ENCODE results near the gene LARGE1. TPM values are rescaled to one million over a fixed set of nuclear protein-coding genes. Genes with fewer than 3 reads are reported as not detected.

Gene LARGE1
- total RNA-seq, 2 donors from 2014 or later, result 29.5 to 42.1 TPM

GRCh38 chr22:33405194-33405593, 515.1 kb downstream of the LARGE1 start:
- H3K27ac ChIP-seq, result no peak overlapping the region
- TF ChIP-seq, protein P1, sequence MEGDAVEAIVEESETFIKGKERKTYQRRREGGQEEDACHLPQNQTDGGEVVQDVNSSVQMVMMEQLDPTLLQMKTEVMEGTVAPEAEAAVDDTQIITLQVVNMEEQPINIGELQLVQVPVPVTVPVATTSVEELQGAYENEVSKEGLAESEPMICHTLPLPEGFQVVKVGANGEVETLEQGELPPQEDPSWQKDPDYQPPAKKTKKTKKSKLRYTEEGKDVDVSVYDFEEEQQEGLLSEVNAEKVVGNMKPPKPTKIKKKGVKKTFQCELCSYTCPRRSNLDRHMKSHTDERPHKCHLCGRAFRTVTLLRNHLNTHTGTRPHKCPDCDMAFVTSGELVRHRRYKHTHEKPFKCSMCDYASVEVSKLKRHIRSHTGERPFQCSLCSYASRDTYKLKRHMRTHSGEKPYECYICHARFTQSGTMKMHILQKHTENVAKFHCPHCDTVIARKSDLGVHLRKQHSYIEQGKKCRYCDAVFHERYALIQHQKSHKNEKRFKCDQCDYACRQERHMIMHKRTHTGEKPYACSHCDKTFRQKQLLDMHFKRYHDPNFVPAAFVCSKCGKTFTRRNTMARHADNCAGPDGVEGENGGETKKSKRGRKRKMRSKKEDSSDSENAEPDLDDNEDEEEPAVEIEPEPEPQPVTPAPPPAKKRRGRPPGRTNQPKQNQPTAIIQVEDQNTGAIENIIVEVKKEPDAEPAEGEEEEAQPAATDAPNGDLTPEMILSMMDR (IDR thresholded peaks at IDR 0.05), result no peak
- no peaks in the 10 kb centered on the region for H3K4me1 ChIP-seq (ENCODE audit: control insufficient read depth in 1 of 2, low read depth in 2 of 2)
- no peaks in the 10 kb centered on the region for H3K36me3 ChIP-seq
- no peak overlapping the region for H3K4me3 ChIP-seq
- ATAC-seq (ENCODE audit: insufficient number of reproducible peaks, low FRiP score, low read depth) (no peak), DNase-seq (ENCODE audit: low spot score) (no peak)
- H3K9me3 ChIP-seq, result no peaks in the 10 kb centered on the region
- H3K27me3 ChIP-seq (replicated peaks; ENCODE audit: insufficient read depth), result no peaks in the 10 kb centered on the region

DNA sequence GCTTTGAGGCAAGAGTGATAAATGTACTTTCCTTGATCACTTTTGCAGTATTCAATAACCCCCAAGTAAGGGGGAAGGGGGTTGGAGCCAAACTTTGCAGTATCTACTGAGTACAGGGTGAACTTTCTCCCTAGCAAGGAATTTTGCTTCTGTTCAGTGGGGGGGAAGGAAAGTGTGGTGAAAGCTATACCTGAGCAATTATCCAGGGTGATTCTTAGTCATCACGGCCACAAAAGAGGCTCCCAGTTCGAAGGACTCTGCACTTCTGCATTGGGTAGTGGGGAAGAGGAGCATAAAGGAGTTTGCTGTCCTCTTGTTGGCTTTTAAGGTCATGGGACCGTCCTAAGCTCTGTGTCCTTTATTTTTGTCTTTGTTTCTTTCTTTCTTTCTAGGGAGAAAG, 515.6 kb downstream of the LARGE1 start:
- TF ChIP-seq, protein P1 (IDR thresholded peaks at IDR 0.05), result no peak
- no peak overlapping the region for H3K4me3 ChIP-seq
- no peak overlapping the region for H3K27ac ChIP-seq
- no peaks in the 10 kb centered on the region for H3K4me1 ChIP-seq (ENCODE audit: control insufficient read depth in 1 of 2, low read depth in 2 of 2)
- no peak for ATAC-seq (ENCODE audit: insufficient number of reproducible peaks, low FRiP score, low read depth)
- no peaks in the 10 kb centered on the region for H3K36me3 ChIP-seq
- no peaks in the 10 kb centered on the region for H3K9me3 ChIP-seq
- DNase-seq (ENCODE audit: low spot score), result no peak
- no peaks in the 10 kb centered on the region for H3K27me3 ChIP-seq (replicated peaks; ENCODE audit: insufficient read depth)

GRCh38 chr22:33402325-33402724, 518.0 kb downstream of the LARGE1 start:
- Histone ChIP-seq H3K4me3 (no peak overlapping the region), H3K9me3 (no peaks in the 10 kb centered on the region), H3K27me3 (replicated peaks; ENCODE audit: insufficient read depth) (no peaks in the 10 kb centered on the region), H3K36me3 (no peaks in the 10 kb centered on the region), H3K27ac (no peak overlapping the region), H3K4me1 (ENCODE audit: control insufficient read depth in 1 of 2, low read depth in 2 of 2) (no peaks in the 10 kb centered on the region)
- no peak for ATAC-seq (ENCODE audit: insufficient number of reproducible peaks, low FRiP score, low read depth)
- no peak for DNase-seq (ENCODE audit: low spot score)
- TF ChIP-seq, protein P1 (IDR thresholded peaks at IDR 0.05), result no peak

DNA sequence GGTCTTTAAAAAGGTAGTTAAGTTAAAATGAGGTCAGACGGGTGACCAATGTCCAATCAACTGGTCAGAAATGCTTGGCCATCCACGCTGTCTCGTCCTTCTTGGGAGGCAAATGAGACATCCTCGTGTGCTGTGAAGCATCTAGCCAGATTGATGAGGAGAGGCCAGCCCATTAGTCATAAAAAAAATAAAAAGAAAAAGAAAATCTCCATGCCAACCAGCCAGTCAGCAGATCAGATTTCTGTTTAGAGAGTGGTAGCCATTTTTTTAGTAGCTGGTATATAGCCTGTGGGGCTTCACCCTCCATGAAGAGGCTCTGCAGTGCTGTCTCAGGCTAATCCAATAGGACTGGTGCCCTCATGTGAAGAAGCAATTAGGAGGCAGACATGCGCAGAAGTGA, 519.0 kb downstream of the LARGE1 start:
- H3K9me3 ChIP-seq, result no peaks in the 10 kb centered on the region
- H3K36me3 ChIP-seq, result no peaks in the 10 kb centered on the region
- H3K27me3 ChIP-seq (replicated peaks; ENCODE audit: insufficient read depth), result no peaks in the 10 kb centered on the region
- no peak overlapping the region for H3K27ac ChIP-seq
- no peak for DNase-seq (ENCODE audit: low spot score)
- TF ChIP-seq, protein P1 (IDR thresholded peaks at IDR 0.05), result no peak
- ATAC-seq (ENCODE audit: insufficient number of reproducible peaks, low FRiP score, low read depth), result no peak
- no peaks in the 10 kb centered on the region for H3K4me1 ChIP-seq (ENCODE audit: control insufficient read depth in 1 of 2, low read depth in 2 of 2)
- no peak overlapping the region for H3K4me3 ChIP-seq

DNA sequence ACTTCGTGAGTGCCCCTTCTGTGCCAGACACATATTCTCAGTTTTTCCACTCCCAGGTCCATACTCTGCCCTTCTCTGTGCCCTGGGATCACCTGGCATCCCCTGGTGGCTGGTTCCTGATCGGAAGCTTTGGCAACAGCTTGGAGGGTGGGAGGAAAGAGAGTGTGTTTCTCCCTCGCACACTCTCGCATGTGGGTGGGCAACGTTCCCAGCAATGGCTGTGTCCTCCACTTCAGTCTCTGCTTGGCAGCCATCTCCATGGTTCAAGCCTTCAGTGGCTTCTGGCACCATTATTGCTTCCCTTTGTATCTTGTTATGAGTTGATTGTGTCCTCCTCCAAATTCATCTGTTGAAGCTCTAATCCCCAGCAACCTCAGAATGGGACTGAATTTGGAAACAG, 519.4 kb downstream of the LARGE1 start:
- Histone ChIP-seq H3K36me3 (no peaks in the 10 kb centered on the region), H3K4me3 (no peak overlapping the region), H3K9me3 (no peaks in the 10 kb centered on the region), H3K27me3 (replicated peaks; ENCODE audit: insufficient read depth) (no peaks in the 10 kb centered on the region), H3K4me1 (ENCODE audit: control insufficient read depth in 1 of 2, low read depth in 2 of 2) (no peaks in the 10 kb centered on the region), H3K27ac (no peak overlapping the region)
- ATAC-seq (ENCODE audit: insufficient number of reproducible peaks, low FRiP score, low read depth), result no peak
- DNase-seq (ENCODE audit: low spot score), result no peak
- TF ChIP-seq, protein P1 (IDR thresholded peaks at IDR 0.05), result no peak
